Measurements from ENCODE around the gene TTLL7.

DNA sequence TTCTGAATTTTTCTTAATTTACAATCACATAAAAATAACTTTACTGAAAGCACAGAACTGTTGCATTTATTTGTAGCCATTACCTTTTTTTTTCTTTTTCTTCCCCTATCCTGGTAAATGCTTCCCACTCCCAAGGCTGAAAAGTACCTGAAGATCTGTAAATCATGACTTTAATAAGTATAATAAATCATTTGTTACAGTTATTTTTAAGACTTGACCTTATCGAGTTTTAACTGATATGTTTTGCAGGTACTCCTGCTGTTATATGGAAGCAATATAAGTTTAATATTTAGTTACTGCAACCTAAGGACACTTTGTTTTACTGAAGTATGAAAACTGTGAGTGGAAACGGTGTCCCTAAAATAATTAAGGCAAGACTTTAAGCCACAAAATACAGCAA is 142.6 kb downstream of the TTLL7 start:
- TF ChIP-seq, protein P1, sequence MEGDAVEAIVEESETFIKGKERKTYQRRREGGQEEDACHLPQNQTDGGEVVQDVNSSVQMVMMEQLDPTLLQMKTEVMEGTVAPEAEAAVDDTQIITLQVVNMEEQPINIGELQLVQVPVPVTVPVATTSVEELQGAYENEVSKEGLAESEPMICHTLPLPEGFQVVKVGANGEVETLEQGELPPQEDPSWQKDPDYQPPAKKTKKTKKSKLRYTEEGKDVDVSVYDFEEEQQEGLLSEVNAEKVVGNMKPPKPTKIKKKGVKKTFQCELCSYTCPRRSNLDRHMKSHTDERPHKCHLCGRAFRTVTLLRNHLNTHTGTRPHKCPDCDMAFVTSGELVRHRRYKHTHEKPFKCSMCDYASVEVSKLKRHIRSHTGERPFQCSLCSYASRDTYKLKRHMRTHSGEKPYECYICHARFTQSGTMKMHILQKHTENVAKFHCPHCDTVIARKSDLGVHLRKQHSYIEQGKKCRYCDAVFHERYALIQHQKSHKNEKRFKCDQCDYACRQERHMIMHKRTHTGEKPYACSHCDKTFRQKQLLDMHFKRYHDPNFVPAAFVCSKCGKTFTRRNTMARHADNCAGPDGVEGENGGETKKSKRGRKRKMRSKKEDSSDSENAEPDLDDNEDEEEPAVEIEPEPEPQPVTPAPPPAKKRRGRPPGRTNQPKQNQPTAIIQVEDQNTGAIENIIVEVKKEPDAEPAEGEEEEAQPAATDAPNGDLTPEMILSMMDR (optimal IDR thresholded peaks at IDR 0.05 in 1 of 3, IDR thresholded peaks at IDR 0.05 in 1 of 3, conservative IDR thresholded peaks at IDR 0.05 in 1 of 3; ENCODE audit: extremely low read depth in 1 of 3, insufficient read depth in 2 of 3, low read length in 3 of 3): no peak
- TF ChIP-seq EZH2 (IDR thresholded peaks at IDR 0.05; ENCODE audit: low read length): no peak
